HL-60/S4 treated with phorbol 12-myristate 13-acetate at 8.2 ng/mL for 4 days and 3 days (cell line): ENCODE data around the gene UXT.
"Not testable (repeated sequence)": the region's sequence is repeated elsewhere in the genome, so short reads cannot be mapped to it uniquely, and the experiment has no call there.

Experiments used
- in situ Hi-C: fragments of 300-500 bp; cut with MboI; formaldehyde crosslinking; loops from 2 replicates; pipeline ENCODE4 v1.15.0; 2022; ENCODE audit warnings: low sequenced_read_pairs

UXT gene

DNA sequence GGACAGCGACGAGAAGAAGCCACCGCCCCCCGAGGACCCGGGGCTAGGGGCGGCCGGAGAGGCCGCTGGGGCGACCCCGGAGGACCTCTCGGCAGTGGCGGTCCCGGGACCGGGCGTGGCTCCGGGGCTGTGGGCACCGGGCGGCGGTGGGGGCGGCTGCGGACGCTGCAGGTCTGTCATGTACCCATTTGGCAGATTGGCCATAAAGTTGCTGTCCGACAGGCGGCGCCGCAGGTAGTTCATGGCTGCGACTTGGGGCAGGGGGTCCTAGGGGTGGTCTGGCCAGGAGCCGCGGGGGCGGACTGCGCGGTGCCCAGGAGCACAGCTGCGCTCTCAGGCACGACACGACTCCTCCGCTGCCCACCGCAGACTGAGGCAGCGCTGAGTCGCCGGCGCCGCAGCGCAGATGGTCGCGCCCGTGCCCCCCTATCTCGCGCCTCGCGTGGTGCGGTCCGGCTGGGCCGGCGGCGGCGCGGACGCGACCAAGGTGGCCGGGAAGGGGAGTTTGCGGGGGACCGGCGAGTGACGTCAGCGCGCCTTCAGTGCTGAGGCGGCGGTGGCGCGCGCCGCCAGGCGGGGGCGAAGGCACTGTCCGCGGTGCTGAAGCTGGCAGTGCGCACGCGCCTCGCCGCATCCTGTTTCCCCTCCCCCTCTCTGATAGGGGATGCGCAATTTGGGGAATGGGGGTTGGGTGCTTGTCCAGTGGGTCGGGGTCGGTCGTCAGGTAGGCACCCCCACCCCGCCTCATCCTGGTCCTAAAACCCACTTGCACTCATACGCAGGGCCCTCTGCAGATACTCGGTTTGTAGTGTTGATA is 39.3 kb downstream of the UXT start, which contains the start of gene SYN1:
Gene SYN1, minus strand, starts transcription at position 372 of the 817 bp plus-strand sequence. Its CDS starts 129 bp downstream, at position 243.
- in situ Hi-C loops, result no loop called here

- in situ Hi-C loops, result no loop called here
Observed at GRCh38 chrX:47618923-47619485, 40.0 kb downstream of the UXT start.

DNA sequence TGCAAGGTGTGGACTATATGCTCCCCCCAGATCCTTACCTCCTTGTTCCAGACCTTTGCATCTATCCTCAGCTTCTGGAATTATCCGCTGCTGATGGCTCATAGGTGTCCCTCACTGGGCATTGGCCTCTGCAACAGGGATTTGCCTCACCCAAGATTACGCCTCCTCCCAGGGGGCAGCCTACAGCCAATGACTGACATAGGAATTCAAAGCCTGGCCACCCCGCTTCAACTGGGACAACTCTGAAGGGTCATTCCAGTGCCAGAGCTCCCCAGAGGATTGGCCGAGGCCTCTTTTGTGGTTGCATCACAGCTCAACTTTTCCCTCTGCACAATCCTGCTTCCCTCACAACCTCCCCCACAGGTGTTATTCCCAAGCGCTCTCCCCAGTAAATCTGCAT is 44.4 kb downstream of the UXT start:
- in situ Hi-C loops, result no loop called here

GRCh38 chrX:47613082-47613481 is 45.9 kb downstream of the UXT start:
- in situ Hi-C loops, result no loop called here

- in situ Hi-C loops, result no loop called here
Observed at GRCh38 chrX:47612418-47612817, 46.6 kb downstream of the UXT start.

GRCh38 chrX:47611926-47612325 is 47.1 kb downstream of the UXT start:
- in situ Hi-C loops, result no loop called here

DNA sequence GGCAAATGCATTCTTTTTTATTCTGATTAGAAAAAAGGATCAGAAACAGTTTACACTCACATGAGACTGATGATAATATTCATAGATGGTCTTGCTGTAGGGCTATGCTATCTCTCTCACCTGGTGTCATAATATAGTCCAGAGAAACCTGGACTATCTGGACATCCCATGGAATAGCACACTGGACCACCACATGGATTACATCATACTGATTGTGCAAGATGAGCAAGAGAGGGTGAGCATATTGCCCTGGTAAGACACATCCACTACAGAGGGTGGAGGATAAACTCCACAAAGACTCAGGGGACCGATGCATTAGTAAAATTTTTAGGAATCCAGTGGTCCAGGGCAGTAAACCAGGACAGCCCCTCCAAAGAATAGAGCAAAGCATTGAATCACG is 47.5 kb downstream of the UXT start:
- in situ Hi-C loops, result no loop called here

DNA sequence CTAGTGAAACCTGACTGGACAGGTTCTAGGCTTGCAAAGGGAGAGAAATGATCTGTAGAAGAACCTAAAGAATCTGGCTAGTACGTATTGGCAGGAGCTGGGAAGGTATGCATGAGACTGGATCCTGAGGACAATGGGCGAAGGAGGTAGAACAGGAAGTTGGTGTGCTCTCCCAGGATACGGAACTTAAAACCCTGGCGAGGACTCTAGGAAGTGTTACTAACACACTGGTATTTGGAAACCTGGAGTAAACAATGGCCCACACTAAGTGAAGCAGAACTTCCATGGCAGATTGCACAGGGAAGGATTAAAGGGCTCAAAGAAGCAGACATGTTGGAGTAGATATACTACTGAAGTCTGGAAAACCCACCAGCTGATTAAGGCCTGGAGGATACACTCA is 48.5 kb downstream of the UXT start:
- in situ Hi-C loops, result no loop called here

DNA sequence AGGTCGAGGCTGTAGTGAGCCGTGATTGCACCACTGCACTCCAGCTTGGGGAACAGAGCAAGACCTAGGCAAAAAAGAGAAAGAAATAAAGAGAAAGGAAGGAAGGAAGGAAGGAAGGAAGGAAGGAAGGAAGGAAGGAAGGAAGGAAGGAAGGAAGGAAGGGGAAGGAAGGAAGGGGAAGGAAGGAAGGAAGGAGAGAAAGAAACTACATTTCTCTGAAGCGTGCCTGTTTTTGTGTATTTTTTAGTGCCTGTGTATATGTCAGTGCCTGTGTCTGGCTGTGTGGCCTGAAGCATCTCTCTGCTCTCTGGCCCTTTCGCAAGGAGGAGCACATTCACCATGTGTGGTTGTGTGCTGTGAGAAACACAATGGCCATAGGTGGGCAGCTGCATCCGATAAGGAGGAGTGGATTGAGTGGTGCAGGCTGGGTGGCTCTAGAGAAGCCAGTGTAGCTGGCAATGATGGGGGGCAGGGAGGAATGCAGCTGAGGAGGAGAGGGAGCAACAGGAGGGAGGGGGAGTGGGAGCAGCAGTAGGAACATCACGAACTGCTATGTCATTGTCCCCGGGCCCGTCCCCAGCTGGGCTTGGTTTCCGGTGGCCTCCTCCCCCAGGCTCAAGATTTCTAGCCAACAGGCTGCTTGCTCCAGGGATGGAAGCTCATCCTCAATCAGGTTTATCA is 50.7 kb downstream of the UXT start:
- in situ Hi-C loops, result no loop called here

- in situ Hi-C loops, result no loop called here
Observed at GRCh38 chrX:47607091-47607490, 51.9 kb downstream of the UXT start.

DNA sequence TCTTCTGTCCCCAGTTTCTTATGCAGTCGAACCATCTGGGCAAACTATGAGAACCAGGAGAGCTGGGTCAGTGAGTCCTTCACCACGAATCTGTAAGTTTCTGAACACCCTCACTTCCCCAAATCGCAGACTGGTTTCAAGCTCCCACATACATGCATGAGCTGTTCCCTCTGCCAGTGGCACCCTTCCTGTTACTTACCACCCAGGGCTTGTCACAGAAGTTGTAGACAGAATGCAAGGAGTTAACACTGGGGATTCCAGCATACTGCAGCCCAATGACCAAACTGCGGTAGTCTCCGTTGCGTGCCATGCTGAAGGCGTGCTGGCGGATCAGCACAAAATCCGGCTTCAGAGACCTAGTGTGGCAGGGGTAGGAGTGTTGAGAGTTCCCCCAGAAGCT is 54.0 kb downstream of the UXT start:
- in situ Hi-C loops, result no loop called here

GRCh38 chrX:47603125-47603524 is 55.9 kb downstream of the UXT start:
- in situ Hi-C loops, result not testable (repeated sequence)
